Thoracic aorta (tissue), 2 donors: ENCODE measurements around the gene REXO2. TPM values are rescaled to one million over a fixed set of nuclear protein-coding genes. Genes with fewer than 3 reads are reported as not detected.

Experiments used
- ATAC-seq: fragments of 150-250 bp; one replicate; pipeline ENCODE4 v1.8.0; 2017; ENCODE audit warnings: low read depth; ENCODE audit not compliant: insufficient number of reproducible peaks, low FRiP score
- DNase-seq: peaks from one replicate; pipeline ENCODE4 v3.0.0-alpha.2; 2020; ENCODE audit warnings: low spot score
- H3K27ac ChIP-seq, 2 donors: fragments of 200-600 bp; sonication (generic); 1 replicate in 1 of 2; 2 replicates in 1 of 2; pipeline ENCODE4 v1.5.1; 2016; ENCODE audit warnings: mild to moderate bottlenecking in 2 of 2, moderate library complexity in 2 of 2
- H3K27me3 ChIP-seq: fragments of 200-600 bp; sonication (generic); replicated peaks from 2 replicates; pipeline ENCODE4 v1.6.0; 2016; ENCODE audit warnings: mild to moderate bottlenecking; ENCODE audit not compliant: insufficient read depth
- H3K36me3 ChIP-seq: fragments of 200-600 bp; sonication (generic); one replicate; pipeline ENCODE4 v1.5.1; 2016
- H3K4me1 ChIP-seq, 2 donors: fragments of 200-600 bp; sonication (generic); 1 replicate in 1 of 2; 2 replicates in 1 of 2; pipeline versions ENCODE4 v1.5.1 to v1.6.0; 2016; ENCODE audit warnings: low read depth in 2 of 2, mild to moderate bottlenecking in 1 of 2; ENCODE audit not compliant: control insufficient read depth in 1 of 2
- H3K4me3 ChIP-seq: fragments of 200-600 bp; sonication (generic); 2 replicates; pipeline ENCODE4 v1.5.1; 2016; ENCODE audit warnings: mild to moderate bottlenecking
- H3K9me3 ChIP-seq: fragments of 200-600 bp; sonication (generic); 2 replicates; pipeline ENCODE4 v1.5.1; 2016
- total RNA-seq, 2 donors: library from RNA; depleted of rRNA; stranded (reverse); fragments of >200 nt; gene quantifications; one replicate each; pipeline versions ENCODE4 v1.1.0 to v1.2.3, GENCODE V29; 2016
- TF ChIP-seq, protein P1 (sequence below): fragments of 200-600 bp; sonication (generic); IDR thresholded peaks from one replicate; pipeline ENCODE4 v1.5.1; 2019; ENCODE audit warnings: antibody characterized with exemption

Gene REXO2
- total RNA-seq, 2 donors from 2014 or later = 101 to 177 TPM

DNA sequence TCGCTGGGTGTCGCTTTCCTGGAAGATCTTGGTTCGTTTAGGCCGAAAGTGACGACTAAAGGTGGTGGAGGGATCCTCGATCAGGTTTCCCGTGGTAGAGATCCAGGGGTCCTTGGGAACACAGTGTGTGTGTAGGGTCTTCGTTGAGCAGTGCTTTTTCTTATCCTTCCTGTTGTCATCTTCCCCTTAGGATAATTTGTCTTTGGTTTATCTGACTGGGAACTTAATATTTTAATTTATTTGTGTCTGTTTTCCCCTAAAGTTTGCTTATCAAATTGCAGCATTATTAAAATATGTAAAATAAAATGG is 38.4 kb upstream of the REXO2 start:
- no peak for ATAC-seq

GRCh38 chr11:114401311-114401710 is 38.0 kb upstream of the REXO2 start:
- TF ChIP-seq, protein P1, sequence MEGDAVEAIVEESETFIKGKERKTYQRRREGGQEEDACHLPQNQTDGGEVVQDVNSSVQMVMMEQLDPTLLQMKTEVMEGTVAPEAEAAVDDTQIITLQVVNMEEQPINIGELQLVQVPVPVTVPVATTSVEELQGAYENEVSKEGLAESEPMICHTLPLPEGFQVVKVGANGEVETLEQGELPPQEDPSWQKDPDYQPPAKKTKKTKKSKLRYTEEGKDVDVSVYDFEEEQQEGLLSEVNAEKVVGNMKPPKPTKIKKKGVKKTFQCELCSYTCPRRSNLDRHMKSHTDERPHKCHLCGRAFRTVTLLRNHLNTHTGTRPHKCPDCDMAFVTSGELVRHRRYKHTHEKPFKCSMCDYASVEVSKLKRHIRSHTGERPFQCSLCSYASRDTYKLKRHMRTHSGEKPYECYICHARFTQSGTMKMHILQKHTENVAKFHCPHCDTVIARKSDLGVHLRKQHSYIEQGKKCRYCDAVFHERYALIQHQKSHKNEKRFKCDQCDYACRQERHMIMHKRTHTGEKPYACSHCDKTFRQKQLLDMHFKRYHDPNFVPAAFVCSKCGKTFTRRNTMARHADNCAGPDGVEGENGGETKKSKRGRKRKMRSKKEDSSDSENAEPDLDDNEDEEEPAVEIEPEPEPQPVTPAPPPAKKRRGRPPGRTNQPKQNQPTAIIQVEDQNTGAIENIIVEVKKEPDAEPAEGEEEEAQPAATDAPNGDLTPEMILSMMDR = no peak
- Histone ChIP-seq H3K27ac (peak overlapping the region; percentile 98 to 99), H3K4me1 (peaks cover 42 to 54% of the 10 kb centered on the region in 2 donors), H3K36me3 (peaks cover 6% of the 10 kb centered on the region), H3K27me3 (no peaks in the 10 kb centered on the region), H3K4me3 (peak overlapping the region; percentile 98), H3K9me3 (no peaks in the 10 kb centered on the region)
- ATAC-seq = no peak
- no peak for DNase-seq

More for the DNA sequence above, 38.4 kb upstream of the REXO2 start:
- Histone ChIP-seq H3K27ac (peak overlapping the region; percentile 98 to 99), H3K27me3 (no peaks in the 10 kb centered on the region), H3K4me1 (peaks cover 42 to 54% of the 10 kb centered on the region in 2 donors), H3K36me3 (peaks cover 6% of the 10 kb centered on the region), H3K9me3 (no peaks in the 10 kb centered on the region), H3K4me3 (peak overlapping the region; percentile 98)
- TF ChIP-seq, protein P1 = peak; percentile 5
- no peak for DNase-seq

- TF ChIP-seq, protein P1 = no peak
- H3K27ac ChIP-seq = no peak overlapping the region
- DNase-seq = no peak
- no peaks in the 10 kb centered on the region for H3K9me3 ChIP-seq
- ATAC-seq = no peak
- H3K36me3 ChIP-seq = peaks cover 18% of the 10 kb centered on the region
- H3K4me3 ChIP-seq = no peak overlapping the region
- no peaks in the 10 kb centered on the region for H3K27me3 ChIP-seq
- no peaks in the 10 kb centered on the region for H3K4me1 ChIP-seq
Measured at GRCh38 chr11:114412946-114413345, 26.3 kb upstream of the REXO2 start.

DNA sequence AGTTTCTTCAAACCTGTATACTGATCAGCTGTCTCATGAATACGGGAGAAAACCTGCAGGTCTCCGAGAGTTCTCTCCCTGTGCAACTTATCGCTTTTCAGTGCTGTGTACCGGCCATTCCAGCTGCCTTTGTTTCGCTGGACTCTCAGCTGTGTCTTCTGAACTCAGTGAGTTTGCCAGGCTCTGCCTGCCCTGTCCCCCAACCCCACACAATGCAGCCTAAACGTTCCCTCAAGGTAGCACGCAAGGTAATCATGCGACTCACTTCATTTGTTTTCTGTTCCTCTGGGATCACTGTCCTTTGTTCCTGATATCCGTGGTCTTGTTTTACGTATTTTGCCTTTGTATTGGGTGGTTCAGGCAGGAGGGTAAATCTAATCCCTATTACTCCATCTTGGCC is 25.3 kb upstream of the REXO2 start:
- TF ChIP-seq, protein P1 = no peak
- no peak for DNase-seq

DNA sequence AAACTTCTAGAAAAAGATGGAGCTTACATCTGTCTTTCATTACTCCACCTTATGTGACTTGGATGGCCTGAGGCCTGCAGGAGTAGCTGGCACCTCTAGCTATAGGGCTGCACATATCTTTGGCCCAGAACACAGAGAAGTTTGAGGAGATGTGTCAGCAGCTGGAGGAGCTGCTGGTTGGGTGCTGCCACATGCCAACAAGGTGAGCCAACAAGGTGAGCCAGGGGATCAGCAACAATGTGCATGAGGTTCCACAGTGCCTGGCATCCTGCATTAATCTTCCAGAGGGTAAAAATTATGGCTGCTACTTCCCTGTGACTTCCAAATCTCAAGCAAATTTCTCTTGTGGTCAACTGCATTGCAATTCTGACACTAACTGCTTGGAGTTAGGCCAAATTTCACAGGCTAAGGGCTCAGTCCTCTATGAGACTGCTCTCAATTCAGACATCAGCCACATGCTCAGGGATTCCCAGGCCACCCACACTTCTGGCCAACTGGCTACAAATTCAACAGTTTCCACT is 22.8 kb upstream of the REXO2 start:
- ATAC-seq (no peak), DNase-seq (no peak)
- no peak overlapping the region for H3K4me3 ChIP-seq
- no peak overlapping the region for H3K27ac ChIP-seq
- TF ChIP-seq, protein P1 = no peak
- no peaks in the 10 kb centered on the region for H3K9me3 ChIP-seq
- H3K4me1 ChIP-seq = no peaks in the 10 kb centered on the region
- H3K27me3 ChIP-seq = no peaks in the 10 kb centered on the region
- peaks cover 6% of the 10 kb centered on the region for H3K36me3 ChIP-seq

More for the DNA sequence above, 25.3 kb upstream of the REXO2 start:
- H3K4me1 ChIP-seq = no peaks in the 10 kb centered on the region
- H3K9me3 ChIP-seq = no peaks in the 10 kb centered on the region
- no peak for ATAC-seq
- H3K36me3 ChIP-seq = peaks cover 16% of the 10 kb centered on the region
- H3K27me3 ChIP-seq = no peaks in the 10 kb centered on the region
- H3K4me3 ChIP-seq = no peak overlapping the region
- no peak overlapping the region for H3K27ac ChIP-seq
